HTR-8/SVneo (cell line): ENCODE results near the gene TCERG1L.

ENCODE experiments used
- DNase-seq: peaks from one replicate; pipeline ENCODE4 v3.0.0; 2011; ENCODE audit warnings: low spot score, mixed read lengths; ENCODE audit not compliant: insufficient read length
- FAIRE-seq: peaks from 2 replicates; lab custom pipeline; 2011; peaks lifted over from hg19 to GRCh38; lab: Jason Lieb, UNC

Gene TCERG1L

DNA sequence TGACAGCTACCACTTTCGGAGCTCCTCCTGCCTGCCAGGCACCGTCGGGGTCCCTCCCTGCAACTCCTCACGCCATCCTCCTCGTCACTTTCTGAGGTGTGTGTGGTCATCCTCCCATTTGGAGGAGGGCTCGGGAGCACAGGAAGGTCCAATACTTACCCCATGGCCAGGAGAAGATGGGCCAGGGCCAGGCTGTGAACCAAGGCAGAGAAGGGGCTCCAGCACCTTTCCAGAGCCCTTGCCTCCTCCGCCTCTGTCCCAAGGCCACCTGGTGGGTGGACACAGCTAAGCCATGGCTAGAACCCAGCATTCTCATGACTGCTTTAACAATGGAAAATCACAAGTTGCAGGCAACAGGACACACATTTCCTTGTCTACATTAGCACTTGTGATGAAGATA, 215.5 kb downstream of the TCERG1L start:
- no peak for FAIRE-seq
- no peak for DNase-seq

DNA sequence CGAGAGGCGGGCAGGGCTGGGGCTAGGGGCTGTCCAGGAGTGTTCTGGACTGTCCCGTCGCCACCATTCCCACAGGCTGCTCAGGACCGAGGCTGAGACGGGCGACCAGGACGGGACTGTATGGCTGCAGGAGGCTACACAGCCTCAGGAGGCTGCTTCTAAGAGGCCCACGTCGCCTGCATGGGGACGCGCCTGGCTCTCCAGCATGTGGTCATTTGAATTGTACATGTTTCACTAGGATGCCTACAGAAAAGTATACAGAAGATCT, 216.3 kb downstream of the TCERG1L start:
- DNase-seq: no peak
- no peak for FAIRE-seq

DNA sequence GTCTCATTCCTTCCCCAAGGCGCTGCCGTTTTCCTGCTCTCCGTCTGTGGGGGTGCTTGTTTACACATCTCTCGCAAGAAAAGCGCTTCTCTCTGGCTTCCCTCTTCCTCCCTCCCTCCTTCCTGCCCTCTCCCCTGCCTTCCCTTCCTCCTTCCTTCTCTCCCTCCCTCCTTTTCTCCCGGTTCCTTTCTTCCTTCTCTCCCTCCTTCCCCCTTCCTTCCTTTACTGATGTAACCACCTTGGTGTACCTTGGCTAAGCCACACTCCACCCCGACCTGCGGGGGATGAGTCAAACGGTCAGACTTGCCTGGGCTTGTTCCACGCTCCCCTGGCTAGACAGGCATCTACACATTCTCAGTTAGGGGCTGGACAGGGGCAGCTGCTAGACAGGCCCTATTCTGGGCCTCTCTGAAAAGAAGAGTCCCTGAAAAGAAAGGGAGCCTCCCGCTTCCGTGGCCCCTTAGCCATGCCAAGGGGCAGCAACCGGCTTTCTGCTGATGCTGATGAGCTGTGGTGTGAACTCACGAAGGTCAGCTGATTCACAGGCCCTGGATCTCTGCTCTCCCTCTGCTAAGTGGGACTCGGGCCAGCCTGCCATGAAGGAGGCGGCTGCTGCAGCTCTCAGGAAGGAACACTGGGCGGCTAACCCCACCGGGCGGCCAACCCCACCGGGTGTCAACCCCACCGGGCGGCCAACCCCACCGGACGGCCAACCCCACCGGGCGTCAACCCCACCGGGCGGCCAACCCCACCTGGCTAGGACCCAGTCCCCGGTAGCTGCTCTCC, 216.8 kb downstream of the TCERG1L start:
- FAIRE-seq (no peak), DNase-seq (no peak)

DNA sequence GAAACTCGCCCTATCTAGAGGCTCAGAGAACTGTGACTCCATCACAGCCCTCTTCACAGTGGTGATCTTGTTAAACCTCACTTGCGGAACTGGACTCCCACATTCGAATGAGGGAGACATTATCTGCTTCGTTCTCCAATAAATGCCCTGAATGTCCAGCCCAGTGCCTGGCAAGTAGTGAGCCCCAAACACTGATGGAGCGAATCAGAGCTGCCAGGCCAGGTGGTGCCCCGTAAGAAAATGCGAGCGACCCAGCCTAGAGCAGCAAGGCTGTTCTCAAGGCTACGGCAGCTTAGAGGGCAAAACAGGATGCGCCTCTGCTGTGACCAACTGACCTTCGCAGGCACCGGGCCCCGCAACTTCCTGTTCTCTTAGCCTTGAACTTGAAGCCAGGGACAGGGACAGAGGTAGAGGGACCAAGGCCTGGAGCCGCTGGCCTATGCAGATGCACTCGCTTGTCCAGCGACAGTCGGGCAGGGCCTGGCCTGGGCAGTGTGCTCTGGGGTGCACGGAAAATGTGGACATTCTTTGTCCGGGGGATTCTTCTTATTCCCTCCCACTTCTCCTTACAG, 217.6 kb downstream of the TCERG1L start:
- FAIRE-seq (no peak), DNase-seq (no peak)

DNA sequence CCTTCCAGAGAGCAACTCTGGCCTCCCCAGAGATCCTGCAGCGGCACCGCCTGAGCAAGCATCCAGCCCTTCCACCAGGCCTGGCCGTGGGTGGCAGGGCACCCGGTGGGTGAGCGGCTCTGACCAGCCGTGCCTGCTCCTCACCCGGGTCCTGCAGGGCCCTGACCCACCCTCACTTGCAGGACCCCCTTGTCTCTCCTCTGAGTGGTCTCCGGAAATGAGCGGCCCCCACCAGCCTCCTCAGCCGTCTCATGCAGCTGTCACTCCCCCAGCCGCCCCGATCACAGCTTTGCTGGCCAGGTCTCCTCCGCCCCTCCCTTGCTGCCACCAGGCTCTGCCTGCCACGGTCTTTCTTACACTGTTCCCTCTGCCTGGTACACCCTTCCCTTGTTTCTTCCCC, 218.2 kb downstream of the TCERG1L start:
- DNase-seq (no peak), FAIRE-seq (no peak)

DNA sequence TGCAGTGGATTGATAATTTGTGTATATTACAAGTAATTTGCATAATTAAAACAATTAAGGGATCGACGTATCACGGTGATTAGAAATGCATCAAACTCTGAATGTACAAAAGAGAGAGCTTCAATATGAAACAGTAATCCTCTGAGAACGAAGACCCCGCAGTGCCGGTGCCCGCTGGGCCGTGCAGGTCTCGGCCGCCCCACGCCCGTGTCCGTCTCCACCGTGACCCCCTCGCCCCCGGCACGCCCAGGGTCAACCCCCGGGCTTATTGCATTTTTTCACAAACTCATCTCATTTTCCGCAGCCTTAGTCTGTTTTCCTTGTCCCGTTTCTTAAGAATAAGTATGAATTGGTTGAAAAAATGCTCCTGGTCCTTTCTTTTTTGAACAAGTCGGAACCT, 218.6 kb downstream of the TCERG1L start:
- no peak for FAIRE-seq
- DNase-seq: no peak

DNA sequence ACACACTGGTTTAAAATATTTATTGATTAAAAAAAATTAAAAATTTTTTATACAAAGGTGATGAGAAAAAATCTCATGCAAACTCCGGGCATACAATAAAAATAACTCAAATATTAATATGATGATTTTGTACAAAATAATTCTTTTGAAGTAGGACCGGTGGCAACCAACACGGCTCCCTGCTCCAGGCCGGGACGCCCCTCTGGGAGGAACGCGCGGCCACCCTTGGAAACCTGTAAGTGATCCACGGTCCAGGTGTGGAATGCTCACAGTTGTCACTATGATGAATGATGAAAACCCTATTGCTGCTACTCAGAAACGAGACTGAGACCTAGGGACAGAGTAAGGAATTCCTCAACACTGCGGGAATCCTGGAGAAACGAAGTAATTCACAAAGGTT, 219.1 kb downstream of the TCERG1L start:
- DNase-seq: no peak
- no peak for FAIRE-seq

DNA sequence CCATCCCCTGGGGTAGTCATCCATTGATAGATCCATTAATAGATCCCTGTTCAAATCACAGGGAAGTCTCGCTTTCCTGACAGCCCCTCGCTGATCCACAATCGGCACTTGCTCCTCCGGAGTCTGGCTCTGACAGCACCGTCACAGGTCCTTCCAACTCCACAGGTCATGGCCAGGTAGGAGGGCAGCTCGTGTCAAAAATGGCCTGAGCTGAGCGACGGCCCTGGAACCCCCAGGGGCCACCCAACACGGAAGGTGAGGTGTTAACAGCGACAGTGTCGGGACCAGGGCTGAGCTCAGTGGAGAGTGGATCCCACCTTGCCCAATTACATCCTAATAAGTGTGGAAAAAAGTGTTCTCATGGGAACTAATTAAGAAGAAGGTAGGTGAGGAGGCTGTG, 219.8 kb downstream of the TCERG1L start:
- no peak for DNase-seq
- FAIRE-seq: no peak

DNA sequence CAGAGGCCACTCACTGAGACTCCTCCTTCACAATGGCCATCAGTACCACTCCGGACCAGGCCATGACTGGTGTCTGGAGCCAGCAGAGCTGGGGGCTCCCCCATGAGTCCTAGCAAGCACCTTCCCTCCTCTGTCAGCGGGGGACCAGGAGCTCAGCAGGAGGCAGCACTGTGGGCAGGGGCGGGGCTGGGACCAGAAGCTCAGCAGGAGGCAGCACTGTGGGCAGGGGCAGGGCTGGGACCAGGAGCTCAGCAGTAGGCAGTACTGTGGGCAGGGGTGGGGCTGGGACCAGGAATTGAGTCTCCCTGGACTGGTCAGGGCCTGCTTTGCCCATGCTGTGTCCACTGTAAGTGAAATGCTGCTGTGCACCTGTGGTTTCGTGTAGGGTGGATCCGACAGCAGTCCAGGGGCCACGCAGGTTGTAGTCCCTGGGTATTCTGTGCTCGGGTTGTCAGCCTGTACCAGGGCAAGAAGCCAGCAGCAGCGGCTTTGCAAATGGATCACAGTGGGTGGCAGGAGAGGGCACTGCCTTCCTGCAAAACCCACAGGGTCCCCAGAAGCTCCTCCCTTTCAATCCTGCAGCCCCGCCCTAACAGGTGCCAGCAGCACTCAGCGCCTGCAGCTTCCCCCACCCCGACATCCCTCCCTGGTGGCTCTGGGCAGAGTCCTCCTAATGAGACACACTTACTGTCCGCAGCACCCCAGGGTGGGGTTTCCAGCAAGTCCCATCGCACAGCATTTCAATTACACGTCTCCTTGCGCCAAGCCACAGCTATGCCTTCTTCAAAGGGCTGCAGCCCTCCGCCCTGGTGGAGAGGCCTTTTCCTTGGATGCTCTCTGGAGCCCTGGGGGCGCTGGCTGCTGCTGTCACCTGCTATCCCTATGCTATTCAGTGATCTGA, 220.5 kb downstream of the TCERG1L start:
- DNase-seq (no peak), FAIRE-seq (no peak)

DNA sequence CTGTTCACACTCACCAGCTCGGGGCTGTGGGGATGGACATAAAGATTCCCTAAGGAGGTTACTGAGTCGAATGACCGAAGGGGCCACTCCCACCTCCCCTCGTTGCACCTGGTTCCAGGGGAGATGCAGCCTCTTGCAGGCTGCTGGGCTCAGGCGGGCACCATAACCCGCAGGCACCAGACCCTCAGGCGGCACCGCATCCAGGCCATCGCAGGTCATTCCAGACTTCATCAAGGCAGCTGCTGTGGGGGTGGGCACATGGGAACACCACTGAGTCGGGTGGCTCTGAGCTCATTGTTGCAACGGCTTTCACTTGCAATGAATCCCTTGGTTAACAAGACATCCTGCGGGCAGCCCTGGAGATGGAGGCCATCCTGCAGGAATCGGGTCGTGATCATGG, 221.7 kb downstream of the TCERG1L start:
- FAIRE-seq (no peak), DNase-seq (no peak)

DNA sequence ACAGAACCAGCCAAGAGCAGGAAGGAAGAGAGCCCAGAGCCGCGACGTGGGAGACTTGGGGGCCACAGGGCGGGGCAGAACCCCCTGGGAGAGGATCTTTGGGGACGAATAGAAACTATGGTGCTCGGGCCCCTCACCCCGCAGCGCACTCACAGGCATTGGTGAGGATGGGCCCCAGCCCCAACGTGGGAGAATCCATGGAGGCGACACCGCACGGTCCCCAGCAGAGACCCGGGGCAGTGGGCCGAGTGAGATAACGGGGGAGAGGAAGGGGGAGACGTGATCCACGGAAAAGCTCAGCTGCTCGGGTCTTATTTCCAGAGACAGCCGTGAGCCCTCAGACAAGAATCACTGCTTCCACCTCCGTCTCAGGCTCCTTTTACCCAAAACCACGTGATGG, 222.4 kb downstream of the TCERG1L start:
- DNase-seq (no peak), FAIRE-seq (no peak)

DNA sequence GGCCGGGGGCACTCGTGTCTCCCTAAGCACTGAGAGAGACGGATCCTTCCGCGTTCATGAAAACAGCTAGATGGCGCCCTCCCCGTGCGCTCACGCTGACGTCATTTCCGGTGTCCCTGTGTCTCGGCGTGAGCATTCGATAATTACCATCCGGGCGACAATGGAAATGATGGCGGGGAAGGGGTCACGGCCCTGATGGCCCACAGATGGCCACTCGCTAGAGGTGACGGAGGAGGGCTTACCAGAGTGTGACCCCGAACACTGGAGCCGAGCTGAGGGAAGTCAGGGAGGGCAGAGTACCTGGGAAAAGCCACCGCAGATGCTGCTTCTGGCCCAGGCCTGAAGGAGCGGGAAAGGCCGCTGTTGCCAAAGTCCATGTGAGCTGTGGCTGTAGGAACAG, 222.9 kb downstream of the TCERG1L start:
- no peak for FAIRE-seq
- no peak for DNase-seq

DNA sequence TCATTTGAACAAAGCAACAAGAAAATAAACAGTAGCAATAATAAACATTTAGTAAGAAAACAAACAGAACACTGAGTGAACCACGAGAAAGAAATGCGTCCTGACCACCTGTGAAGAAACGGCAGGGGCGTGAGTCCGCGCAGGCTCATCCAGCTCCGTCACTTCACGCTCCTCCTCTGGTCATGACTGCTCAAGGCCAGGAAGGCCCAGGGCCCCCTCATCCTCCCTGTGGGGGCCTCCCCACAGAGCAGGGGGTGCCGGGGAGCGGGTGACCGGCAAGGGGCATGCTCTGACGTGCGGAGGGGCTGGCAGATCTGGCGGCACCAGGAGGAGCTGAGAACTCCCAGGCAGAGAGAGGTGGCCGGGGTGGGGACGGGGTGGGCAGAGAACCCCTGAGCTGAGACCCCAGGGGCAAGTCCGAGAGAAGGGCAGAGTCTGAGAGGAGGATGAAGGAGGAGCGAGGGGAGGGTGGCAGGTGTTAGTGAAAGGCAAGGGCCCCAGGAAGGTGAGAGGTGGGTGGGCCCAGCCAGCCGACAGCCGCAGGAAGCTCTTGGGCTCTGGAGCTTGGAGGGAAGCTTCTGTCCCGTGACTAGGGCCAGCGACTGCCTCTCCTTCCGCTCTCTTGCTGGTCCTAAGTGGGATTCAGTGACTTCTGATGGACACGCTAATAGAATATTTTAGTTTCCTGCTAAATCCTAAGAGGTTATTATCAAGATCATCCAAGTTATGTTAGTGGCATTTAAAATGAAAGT, 223.9 kb downstream of the TCERG1L start:
- no peak for DNase-seq
- no peak for FAIRE-seq

DNA sequence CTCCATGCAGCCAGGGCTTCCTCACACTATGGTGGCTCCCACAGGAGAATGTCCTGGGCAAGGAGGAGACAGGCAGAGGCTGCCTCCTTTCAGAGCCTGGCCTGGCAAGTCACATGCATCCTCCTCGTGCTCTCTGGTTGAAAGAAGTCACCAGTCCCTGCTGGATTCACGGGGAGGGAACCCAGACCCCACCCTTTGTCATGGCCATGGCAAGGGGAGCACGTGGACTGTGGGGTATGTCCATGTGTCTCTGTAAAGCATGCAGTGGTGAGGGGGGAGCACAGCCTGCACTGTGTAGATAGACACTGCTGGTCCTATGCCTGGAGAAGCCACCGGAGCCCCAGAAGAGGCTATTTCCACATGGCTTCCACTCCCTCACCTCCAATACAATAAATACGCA, 225.0 kb downstream of the TCERG1L start:
- DNase-seq (no peak), FAIRE-seq (no peak)

DNA sequence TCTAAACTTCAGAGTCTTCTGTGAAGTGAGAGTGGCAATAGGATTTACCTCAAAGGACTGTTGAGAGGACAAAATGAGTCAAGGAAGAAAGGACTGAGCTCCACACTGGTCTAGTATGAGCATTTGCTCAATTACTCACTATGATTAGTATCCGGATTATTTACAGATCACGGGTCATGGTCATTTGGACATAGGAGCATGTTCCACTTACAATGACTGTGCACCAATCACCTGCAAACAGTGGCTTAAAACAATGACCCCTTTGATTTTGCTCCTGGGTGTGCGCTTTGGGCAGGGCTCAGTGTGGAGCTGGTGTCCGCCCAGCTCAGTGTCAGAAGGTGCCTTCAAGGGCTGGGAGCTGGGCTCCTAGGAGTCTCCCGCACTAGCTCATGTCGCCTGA, 225.4 kb downstream of the TCERG1L start:
- FAIRE-seq: no peak

DNA sequence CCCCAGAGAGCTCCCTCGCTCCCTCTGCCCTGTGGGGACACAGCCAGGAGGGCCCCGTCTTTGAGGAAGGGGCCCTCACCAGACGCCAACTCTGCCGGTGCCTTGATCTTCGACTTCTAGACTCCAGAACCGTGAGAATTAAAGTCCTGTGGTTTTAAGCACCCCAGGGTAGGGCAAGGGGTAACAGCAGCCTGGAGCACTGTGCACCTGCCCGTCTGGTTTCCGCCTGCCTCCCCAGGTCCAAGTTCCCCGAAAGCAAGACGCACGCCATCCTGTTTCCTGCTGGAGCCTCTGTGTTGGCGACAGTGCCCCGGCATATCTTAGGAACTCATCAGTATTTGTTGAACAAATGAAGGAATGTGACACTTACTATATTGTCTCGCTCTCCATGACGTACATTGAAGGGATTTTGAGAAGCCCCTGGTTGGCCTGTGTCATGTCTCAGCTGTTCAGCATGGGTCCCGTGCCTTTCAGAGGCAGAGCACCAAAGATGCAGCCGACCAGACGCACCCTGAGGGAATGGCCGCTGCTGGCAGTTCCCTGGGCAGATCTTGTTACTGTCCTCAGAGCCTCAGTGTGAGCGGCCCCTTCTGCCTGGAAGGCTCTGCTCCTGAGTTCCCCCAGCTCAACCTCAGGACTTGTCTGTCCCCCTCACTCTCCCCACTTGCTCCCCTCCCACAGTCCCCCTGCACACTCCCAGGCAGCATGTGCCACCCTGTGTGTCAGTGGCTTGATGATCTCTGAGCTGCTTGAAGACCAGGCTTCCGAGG, 226.2 kb downstream of the TCERG1L start:
- FAIRE-seq: no peak
- no peak for DNase-seq

More for the DNA sequence above, 225.4 kb downstream of the TCERG1L start:
- no peak for DNase-seq

DNA sequence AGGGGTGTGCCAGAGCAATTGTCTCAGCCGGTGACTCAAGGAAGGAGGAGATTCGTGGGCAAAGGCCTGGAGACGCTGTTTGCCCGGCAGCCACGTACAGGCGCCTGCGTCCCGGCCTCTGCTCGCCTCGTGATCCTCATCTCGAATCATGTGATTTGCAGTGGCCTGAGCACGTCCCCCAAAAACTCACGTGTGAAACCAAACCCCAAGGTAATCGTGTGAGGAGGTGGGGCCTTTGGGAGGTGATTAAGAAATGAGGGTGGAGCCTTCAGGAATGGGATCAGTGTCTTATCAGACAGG, 226.8 kb downstream of the TCERG1L start:
- FAIRE-seq: no peak

DNA sequence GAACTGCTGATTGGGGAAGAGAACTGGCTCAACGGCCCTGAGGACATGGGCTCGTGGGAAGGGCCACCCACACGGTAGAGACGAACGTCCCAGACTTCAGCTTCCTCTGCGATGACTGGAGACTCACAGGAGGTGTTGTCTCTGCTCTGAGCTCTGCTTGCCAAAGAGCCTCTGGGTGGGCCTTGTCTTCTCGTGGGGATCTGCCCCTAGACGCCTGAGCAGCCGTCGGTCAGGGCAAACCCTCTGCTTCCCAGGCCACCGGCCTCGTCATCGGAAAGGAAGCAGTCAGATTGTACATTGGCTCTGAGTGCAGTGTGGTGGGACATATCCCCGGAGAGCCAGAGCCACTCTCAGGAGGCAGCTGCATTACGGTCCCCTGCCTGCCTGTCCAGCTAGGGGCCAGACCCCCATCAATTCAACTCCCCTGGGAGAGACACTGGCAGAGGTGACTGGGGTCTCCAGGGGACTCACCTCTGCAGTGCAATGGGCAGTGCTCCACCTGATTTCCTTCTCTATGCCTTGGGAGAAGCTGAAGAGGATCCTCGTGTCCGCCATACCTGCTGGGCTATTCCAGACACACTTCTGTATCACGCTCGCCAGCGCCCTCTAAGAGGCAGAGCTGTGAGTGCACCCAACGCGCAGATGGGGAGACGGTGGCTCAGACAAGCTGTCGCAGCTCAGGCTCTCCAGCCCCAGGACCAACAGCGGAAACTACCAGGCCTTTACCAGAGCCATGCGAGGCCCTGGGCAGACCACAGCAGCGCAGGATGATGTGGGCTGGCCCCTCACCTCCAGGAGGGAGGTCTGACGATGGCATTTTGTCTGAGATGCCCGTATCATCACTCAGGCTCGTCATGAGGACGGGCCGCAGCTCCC, 227.4 kb downstream of the TCERG1L start:
- FAIRE-seq (no peak), DNase-seq (no peak)

More for the DNA sequence above, 226.8 kb downstream of the TCERG1L start:
- no peak for DNase-seq

DNA sequence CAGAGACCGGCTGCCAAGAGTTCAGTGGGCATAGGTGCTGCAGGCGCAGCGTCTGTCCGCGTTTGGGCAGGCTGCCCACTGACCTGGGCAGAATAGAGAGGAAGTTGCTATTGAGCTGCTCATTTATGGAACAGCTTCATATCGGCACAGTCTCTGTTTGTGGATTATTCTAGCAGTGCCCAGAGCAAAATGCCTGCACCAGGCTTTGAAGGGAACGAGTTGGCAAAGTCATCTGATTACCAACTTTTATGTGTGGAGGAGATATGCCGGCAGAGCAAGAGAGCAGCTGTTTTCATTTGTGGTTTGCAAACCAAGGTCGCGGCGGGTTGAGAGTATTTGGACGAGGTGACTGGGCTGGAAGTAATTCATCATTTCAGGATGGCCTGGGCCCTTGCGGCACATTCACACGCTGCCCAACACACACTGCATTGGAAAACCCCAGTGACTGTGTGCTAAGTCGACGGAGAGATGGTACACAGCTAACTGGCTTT, 228.5 kb downstream of the TCERG1L start:
- FAIRE-seq (no peak), DNase-seq (no peak)
